GM21381 (cell line): Measurements from ENCODE around the gene PRDM16.
"Not testable (repeated sequence)": the region's sequence is repeated elsewhere in the genome, so short reads cannot be mapped to it uniquely, and the experiment has no call there.

Experiments
- ATAC-seq: cut with Tn5 transposase; IDR thresholded peaks from one replicate; pipeline ENCODE4 v1.9.1; 2021; ENCODE audit warnings: mild to moderate bottlenecking, moderate library complexity; ENCODE audit not compliant: unreplicated experiment

The PRDM16 gene

GRCh38 chr1:3080053-3080955, 11.3 kb downstream of the PRDM16 start:
- no peak for ATAC-seq

- no peak for ATAC-seq
Observed at GRCh38 chr1:3081171-3081683, 12.2 kb downstream of the PRDM16 start.

- ATAC-seq: no peak
Observed at GRCh38 chr1:3082051-3082450, 13.0 kb downstream of the PRDM16 start.

GRCh38 chr1:3082571-3083516, 13.8 kb downstream of the PRDM16 start:
- ATAC-seq: no peak

- ATAC-seq: no peak
Observed at GRCh38 chr1:3084154-3084553, 15.2 kb downstream of the PRDM16 start.

GRCh38 chr1:3084726-3085125, 15.7 kb downstream of the PRDM16 start:
- ATAC-seq: no peak

- no peak for ATAC-seq
Observed at GRCh38 chr1:3085721-3086120, 16.7 kb downstream of the PRDM16 start.

- no peak for ATAC-seq
Observed at GRCh38 chr1:3086272-3086974, 17.4 kb downstream of the PRDM16 start.

GRCh38 chr1:3087049-3087448, 18.0 kb downstream of the PRDM16 start:
- no peak for ATAC-seq

GRCh38 chr1:3087946-3088668, 19.1 kb downstream of the PRDM16 start:
- not testable (repeated sequence) for ATAC-seq

- no peak for ATAC-seq
Observed at GRCh38 chr1:3089490-3089889, 20.5 kb downstream of the PRDM16 start.

- ATAC-seq: no peak
Observed at GRCh38 chr1:3091334-3091733, 22.3 kb downstream of the PRDM16 start.

GRCh38 chr1:3092530-3092929, 23.5 kb downstream of the PRDM16 start:
- no peak for ATAC-seq

GRCh38 chr1:3093898-3094626, 25.1 kb downstream of the PRDM16 start:
- no peak for ATAC-seq

GRCh38 chr1:3094863-3095780, 26.1 kb downstream of the PRDM16 start:
- ATAC-seq: no peak

GRCh38 chr1:3096345-3096744, 27.3 kb downstream of the PRDM16 start:
- ATAC-seq: no peak

GRCh38 chr1:3097231-3097630, 28.2 kb downstream of the PRDM16 start:
- no peak for ATAC-seq

GRCh38 chr1:3097861-3098260, 28.9 kb downstream of the PRDM16 start:
- no peak for ATAC-seq
